Measurements from ENCODE around the gene ARPC5. TPM values are rescaled to one million over a fixed set of nuclear protein-coding genes. Genes with fewer than 3 reads are reported as not detected.
A peak's percentile ranks its signal among the peaks of the same experiment; 100 is the strongest.

The ARPC5 gene
- total and polyA plus RNA-seq, 2 experiments from 2014 or later, result 77.3 to 179 TPM

GRCh38 chr1:183675883-183676585 is 40.5 kb upstream of the ARPC5 start:
- Histone ChIP-seq H3K4me3 (no peak overlapping the region), H3K27me3 (no peaks in the 10 kb centered on the region), H3K36me3 (no peaks in the 10 kb centered on the region), H3K9me3 (ENCODE audit: low read depth) (no peaks in the 10 kb centered on the region), H3K27ac (peak overlapping the region; percentile 10), H3K4me1 (ENCODE audit: low read depth) (peaks cover 38% of the 10 kb centered on the region)
- TF ChIP-seq CTCF (IDR thresholded peaks at IDR 0.05; ENCODE audit: low read depth, low read length), result no peak
- DNase-seq (ENCODE audit: low read depth in 1 of 2, low spot score in 1 of 2), result no peak

DNA sequence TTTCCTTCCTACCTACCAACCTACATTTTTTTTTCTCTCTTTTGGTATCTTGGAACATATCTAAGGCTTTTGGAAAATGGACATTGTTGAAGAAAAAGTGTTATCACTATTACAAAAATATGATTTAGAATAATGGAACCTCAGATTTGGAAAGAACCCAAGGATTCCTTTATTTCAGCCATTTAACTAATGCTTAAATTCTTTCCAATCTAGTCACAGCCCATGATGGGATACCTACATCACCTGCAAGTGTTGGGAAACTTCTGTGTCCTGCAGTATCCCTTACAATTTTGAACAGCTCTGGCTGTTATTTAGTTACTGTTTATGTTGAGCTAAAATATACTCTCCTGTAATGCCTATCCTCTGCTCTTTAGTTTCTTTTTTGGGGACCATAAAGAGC is 39.8 kb upstream of the ARPC5 start:
- no peak for TF ChIP-seq CTCF (IDR thresholded peaks at IDR 0.05; ENCODE audit: low read depth, low read length)
- H3K9me3 ChIP-seq (ENCODE audit: low read depth), result no peaks in the 10 kb centered on the region
- no peaks in the 10 kb centered on the region for H3K27me3 ChIP-seq
- no peak overlapping the region for H3K27ac ChIP-seq
- no peak overlapping the region for H3K4me3 ChIP-seq
- no peak for DNase-seq (ENCODE audit: low read depth in 1 of 2, low spot score in 1 of 2)
- no peaks in the 10 kb centered on the region for H3K36me3 ChIP-seq
- H3K4me1 ChIP-seq (ENCODE audit: low read depth), result peaks cover 38% of the 10 kb centered on the region

DNA sequence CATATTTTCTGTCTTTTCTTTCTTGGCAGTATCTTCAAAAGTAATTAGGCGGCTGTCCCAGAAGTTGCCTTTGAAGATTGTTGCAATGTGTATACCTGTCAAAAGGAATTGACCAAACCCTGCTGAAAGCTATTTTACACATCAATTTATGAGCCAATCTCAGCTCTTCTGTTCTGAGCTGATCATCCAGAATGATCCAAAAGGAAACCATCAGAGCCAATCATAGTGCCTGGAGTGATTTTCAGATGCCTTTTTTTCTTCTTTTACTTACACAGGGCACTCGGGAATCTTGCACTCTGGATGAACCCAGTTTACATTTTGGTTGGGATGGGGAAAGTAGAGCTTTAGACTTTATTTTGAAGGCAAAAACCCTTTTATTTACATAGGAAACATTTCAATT is 39.3 kb upstream of the ARPC5 start:
- no peak for TF ChIP-seq CTCF (IDR thresholded peaks at IDR 0.05; ENCODE audit: low read depth, low read length)
- Histone ChIP-seq H3K27me3 (no peaks in the 10 kb centered on the region), H3K4me3 (no peak overlapping the region), H3K27ac (no peak overlapping the region), H3K4me1 (ENCODE audit: low read depth) (peaks cover 38% of the 10 kb centered on the region), H3K9me3 (ENCODE audit: low read depth) (no peaks in the 10 kb centered on the region), H3K36me3 (no peaks in the 10 kb centered on the region)
- DNase-seq (ENCODE audit: low read depth in 1 of 2, low spot score in 1 of 2), result no peak

GRCh38 chr1:183674339-183674738 is 38.8 kb upstream of the ARPC5 start:
- H3K9me3 ChIP-seq (ENCODE audit: low read depth), result no peaks in the 10 kb centered on the region
- no peaks in the 10 kb centered on the region for H3K27me3 ChIP-seq
- no peaks in the 10 kb centered on the region for H3K36me3 ChIP-seq
- H3K27ac ChIP-seq, result no peak overlapping the region
- H3K4me3 ChIP-seq, result no peak overlapping the region
- TF ChIP-seq CTCF (IDR thresholded peaks at IDR 0.05; ENCODE audit: low read depth, low read length), result no peak
- peak in 1 of 2 donors; percentile 55 for DNase-seq (ENCODE audit: low read depth in 1 of 2, low spot score in 1 of 2)
- H3K4me1 ChIP-seq (ENCODE audit: low read depth), result peaks cover 38% of the 10 kb centered on the region

DNA sequence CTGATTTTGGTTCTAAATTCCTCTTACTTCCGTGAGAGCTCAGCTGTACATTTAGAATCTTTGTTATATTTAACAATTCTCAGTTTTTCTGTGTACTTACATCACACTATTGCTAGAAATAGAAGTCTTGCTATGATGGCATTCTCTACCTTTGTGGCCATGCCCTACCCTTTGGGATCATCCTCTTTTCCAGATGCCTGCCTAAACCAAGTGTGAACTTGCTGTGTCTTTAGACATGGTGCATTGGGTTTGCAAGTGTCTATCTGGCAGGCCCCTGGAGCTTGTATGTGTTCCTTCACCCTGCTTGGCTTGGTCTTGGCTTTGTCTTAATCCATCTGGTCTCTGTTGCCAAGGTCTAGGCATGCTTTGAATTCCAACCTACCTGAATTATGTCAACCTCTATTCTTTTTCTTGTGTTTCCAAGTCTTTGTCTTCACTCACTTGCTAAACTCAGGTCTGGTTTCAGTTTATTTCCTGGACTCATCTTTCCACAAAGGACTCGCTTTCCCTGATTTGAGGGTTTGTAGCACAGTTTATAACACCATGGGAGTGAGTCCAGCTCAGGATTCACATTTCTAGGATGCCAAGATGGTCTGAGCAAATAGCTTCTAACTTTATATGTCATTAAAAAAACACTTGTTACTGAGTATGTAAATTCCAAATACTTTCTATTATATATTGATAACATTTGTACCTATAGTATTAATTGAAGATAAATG is 38.2 kb upstream of the ARPC5 start:
- no peak for DNase-seq (ENCODE audit: low read depth in 1 of 2, low spot score in 1 of 2)
- no peaks in the 10 kb centered on the region for H3K27me3 ChIP-seq
- no peak overlapping the region for H3K27ac ChIP-seq
- H3K36me3 ChIP-seq, result no peaks in the 10 kb centered on the region
- no peaks in the 10 kb centered on the region for H3K9me3 ChIP-seq (ENCODE audit: low read depth)
- H3K4me3 ChIP-seq, result no peak overlapping the region
- peaks cover 32% of the 10 kb centered on the region for H3K4me1 ChIP-seq (ENCODE audit: low read depth)
- no peak for TF ChIP-seq CTCF (IDR thresholded peaks at IDR 0.05; ENCODE audit: low read depth, low read length)
